ENCODE measurements around the gene EFEMP2.

EFEMP2 gene

DNA sequence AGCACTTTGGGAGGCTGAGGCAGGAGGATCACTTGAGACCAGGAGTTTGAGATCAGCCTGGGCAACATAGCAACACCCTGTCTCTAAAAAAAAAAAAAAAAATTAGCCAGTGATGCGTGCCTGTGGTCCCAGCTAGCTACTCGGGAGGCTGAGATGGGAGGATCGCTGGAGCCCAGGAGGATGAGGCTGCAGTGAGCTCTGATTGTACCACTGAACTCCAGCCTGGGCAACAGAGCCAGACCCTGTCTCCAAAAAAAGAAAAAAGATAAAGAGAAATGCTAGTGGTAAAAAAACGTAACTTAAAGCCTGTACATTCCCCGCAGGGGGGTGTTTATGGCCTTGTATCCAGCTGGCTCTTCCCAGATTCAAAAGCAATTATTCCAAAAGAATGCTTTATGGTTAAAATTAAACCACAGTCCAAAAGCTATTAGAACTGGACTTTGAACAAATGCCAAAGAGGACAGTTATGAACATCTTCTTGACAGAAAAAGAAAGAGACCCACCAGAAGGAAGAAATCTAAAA, 55.2 kb downstream of the EFEMP2 start:
- DNase-seq (no peak), ATAC-seq (no peak)
- Mint-ChIP-seq H3K27me3 (no peaks in the 10 kb centered on the region), H3K4me3 (peak overlapping the region; percentile 81 to 86), H3K4me1 (peaks cover 21% of the 10 kb centered on the region), H3K9me3 (no peaks in the 10 kb centered on the region), H3K27ac (no peak overlapping the region)

GRCh38 chr11:65816696-65817095, 55.9 kb downstream of the EFEMP2 start:
- DNase-seq (no peak), ATAC-seq (no peak)
- no peak overlapping the region for H3K27ac Mint-ChIP-seq
- no peaks in the 10 kb centered on the region for H3K27me3 Mint-ChIP-seq
- H3K4me3 Mint-ChIP-seq = no peak overlapping the region
- no peaks in the 10 kb centered on the region for H3K9me3 Mint-ChIP-seq
- H3K4me1 Mint-ChIP-seq = peaks cover 21% of the 10 kb centered on the region
